ENCODE results near the gene VEZF1.
A peak's percentile ranks its signal among the peaks of the same experiment; 100 is the strongest.

Gene VEZF1

DNA sequence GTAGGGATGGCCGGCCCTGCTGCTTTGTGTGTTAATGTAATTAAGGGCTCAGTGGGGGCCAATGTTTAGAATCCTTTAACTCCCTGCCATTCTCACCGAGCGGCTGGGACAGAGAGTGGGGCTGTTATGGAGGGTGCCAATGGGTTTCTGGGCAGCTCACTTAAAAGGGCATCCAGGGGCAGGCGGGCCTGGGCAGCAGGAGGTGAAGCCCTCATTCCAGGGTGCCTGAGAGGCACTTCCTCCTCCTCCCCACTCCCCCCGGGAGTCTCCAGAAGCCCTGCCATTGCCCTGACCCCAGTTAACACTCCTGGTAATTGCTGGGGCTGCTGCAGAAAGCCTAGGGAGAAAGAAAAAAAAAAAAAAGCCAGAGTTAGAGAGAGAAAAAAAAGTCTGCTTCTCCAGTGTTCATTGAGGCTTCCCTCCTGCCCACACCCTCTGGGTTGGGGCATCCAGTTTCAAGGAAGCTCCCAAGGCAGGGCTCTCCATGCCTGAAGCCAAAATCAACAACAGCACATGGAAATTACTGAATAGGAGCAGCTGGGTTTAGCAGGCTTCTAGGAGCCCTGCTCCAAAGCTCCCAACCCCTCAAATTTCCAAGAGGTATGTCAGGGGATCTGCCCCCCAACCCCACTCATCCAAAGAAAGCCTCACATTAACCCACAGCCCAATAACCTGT is 60.9 kb downstream of the VEZF1 start:
- peak; percentile 58 for DNase-seq

DNA sequence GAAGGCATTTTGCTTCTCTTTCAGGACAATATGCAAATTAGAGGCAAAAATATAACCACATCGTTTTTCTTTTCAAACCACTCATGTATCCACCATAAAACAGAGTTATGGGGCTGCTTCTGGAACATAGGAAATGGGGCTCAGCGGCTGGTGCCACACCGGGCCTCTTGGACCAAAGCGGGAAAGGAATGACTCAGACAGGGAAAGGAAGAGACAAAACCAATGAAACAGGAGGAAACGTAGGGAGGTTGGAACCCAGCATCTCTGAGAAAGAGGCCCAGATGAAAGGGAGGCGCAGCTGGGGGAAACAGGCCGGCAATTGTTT is 61.4 kb downstream of the VEZF1 start:
- no peak for DNase-seq

DNA sequence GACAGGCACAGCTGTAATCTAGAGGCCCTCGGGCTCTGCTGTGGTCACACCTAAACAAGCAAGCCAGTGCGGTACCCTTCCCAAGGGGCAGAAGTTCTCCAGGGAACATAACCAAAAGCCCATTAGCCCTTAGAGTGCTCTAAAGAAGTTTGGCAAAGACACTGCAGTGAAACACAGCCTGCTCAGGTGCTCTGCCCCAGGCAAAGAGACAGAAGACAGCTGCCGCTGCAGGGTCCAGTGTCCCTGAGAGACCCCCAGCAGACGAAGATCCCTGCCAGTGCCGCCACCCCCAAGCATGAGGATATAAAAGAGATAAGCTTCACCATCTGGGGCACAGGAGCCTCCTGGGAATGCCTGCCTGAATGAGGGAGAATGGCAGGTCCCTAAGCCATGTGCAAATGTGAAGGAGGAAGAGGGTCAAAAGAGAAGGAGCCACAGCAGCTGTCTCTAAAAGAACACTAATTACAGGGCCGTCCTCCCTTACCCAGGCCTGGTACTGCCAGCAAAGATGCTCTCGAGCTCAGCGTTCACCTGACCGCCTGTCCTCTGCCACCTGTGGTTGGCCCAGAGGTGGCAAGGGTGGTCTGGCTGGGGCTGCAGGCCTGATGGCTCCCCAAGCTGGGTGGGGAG is 62.6 kb downstream of the VEZF1 start:
- DNase-seq: no peak

DNA sequence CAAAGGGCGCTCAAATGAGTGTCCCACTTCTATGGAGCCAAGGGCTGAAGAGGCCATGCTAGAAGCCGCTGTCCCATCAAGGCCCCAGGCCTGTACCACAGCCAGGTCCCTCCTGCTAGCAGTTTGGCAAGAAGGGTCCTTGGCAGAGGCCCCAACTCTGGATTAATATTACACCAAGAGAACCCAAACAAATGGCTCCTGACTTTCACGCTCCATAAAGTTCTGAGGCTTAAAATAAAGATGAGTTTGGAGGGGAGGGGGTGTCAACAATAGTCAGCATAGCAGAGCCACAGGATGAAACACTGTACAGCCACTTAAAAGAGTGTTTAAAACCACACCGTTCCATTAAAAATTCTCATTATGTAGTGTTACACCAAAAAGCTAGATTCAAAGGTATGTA is 63.4 kb downstream of the VEZF1 start:
- no peak for DNase-seq
